Measurements from ENCODE around the gene MTM1. TPM values are rescaled to one million over a fixed set of nuclear protein-coding genes. Genes with fewer than 3 reads are reported as not detected.

The MTM1 gene
- 10 to 100 TPM; 42.2 to 77.3 (median 56.9) TPM for total RNA-seq
- long read RNA-seq, donor 1, transcript MTM1-203 (15 exons, 3,593 nt), result major isoform, 32 of 51 reads
- long read RNA-seq, donor 1, partial matches to known transcripts, result 7 of 51 reads
- long read RNA-seq, donor 1, other reads (novel, unspliced or antisense), result 12 of 51 reads
- long read RNA-seq, donor 2, partial matches to known transcripts, result 2 of 11 reads
- long read RNA-seq, donor 2, other reads (novel, unspliced or antisense), result 5 of 11 reads

- peak; percentile 89 for ATAC-seq
Observed at GRCh38 chrX:150568320-150569154, at the start of gene MTM1. Gene MTM1 (plus strand): TSS chrX:150568621. CDS start chrX:150592615, 23,994 bp downstream.

GRCh38 chrX:150522494-150522893 is 45.9 kb upstream of the MTM1 start:
- no peak for ATAC-seq
- H3K4me1 ChIP-seq (ENCODE audit: low read depth), result no peaks in the 10 kb centered on the region
- no peak for DNase-seq
- H3K36me3 ChIP-seq (ENCODE audit: low read depth), result no peaks in the 10 kb centered on the region
- intact Hi-C loops (cut with DNase I, micrococcal nuclease), result no loop called here
- no peaks in the 10 kb centered on the region for H3K9me3 ChIP-seq
- TF ChIP-seq CTCF (IDR thresholded peaks at IDR 0.05), result no peak
- no peak overlapping the region for H3K4me3 ChIP-seq

More at GRCh38 chrX:150568320-150569154, at the start of gene MTM1:
- intact Hi-C loops (cut with DNase I, micrococcal nuclease), result no loop called here
- peak; percentile 92 to 97 (median 94) for DNase-seq
- Histone ChIP-seq H3K36me3 (ENCODE audit: low read depth) (no peaks in the 10 kb centered on the region), H3K9me3 (no peaks in the 10 kb centered on the region), H3K4me1 (ENCODE audit: low read depth) (no peaks in the 10 kb centered on the region), H3K4me3 (peak within 1 kb of the TSS; percentile 28)
- TF ChIP-seq CTCF (IDR thresholded peaks at IDR 0.05), result no peak

GRCh38 chrX:150525061-150525919 is 43.1 kb upstream of the MTM1 start:
- Histone ChIP-seq H3K36me3 (ENCODE audit: low read depth) (no peaks in the 10 kb centered on the region), H3K4me1 (ENCODE audit: low read depth) (no peaks in the 10 kb centered on the region), H3K4me3 (no peak overlapping the region), H3K9me3 (no peaks in the 10 kb centered on the region)
- DNase-seq (no peak), ATAC-seq (no peak)
- intact Hi-C loops (cut with DNase I, micrococcal nuclease), result no loop called here
- TF ChIP-seq CTCF (IDR thresholded peaks at IDR 0.05), result no peak

GRCh38 chrX:150526692-150527091 is 41.7 kb upstream of the MTM1 start:
- intact Hi-C loops (cut with DNase I, micrococcal nuclease), result no loop called here
- ATAC-seq, result no peak
- H3K9me3 ChIP-seq, result no peaks in the 10 kb centered on the region
- H3K4me3 ChIP-seq, result no peak overlapping the region
- H3K4me1 ChIP-seq (ENCODE audit: low read depth), result no peaks in the 10 kb centered on the region
- no peak for DNase-seq
- no peak for TF ChIP-seq CTCF (IDR thresholded peaks at IDR 0.05)
- H3K36me3 ChIP-seq (ENCODE audit: low read depth), result no peaks in the 10 kb centered on the region

GRCh38 chrX:150527108-150527507 is 41.3 kb upstream of the MTM1 start:
- no peaks in the 10 kb centered on the region for H3K4me1 ChIP-seq (ENCODE audit: low read depth)

More at GRCh38 chrX:150527108-150527507, 41.3 kb upstream of the MTM1 start:
- intact Hi-C loops (cut with DNase I, micrococcal nuclease), result no loop called here
- TF ChIP-seq CTCF (IDR thresholded peaks at IDR 0.05), result no peak
- DNase-seq (no peak), ATAC-seq (no peak)
- H3K36me3 ChIP-seq (ENCODE audit: low read depth), result no peaks in the 10 kb centered on the region
- no peaks in the 10 kb centered on the region for H3K9me3 ChIP-seq
- H3K4me3 ChIP-seq, result no peak overlapping the region

Data from mucosa of descending colon (tissue), 3 donors.